Esophagus (tissue), 2 donors: ENCODE results near the gene PITPNC1. TPM values are rescaled to one million over a fixed set of nuclear protein-coding genes. Genes with fewer than 3 reads are reported as not detected.

Experiments
- H3K27ac ChIP-seq, 2 donors: one replicate each; pipeline ENCODE4 v1.5.1; 2013; ENCODE audit warnings: low read depth in 2 of 2, mild to moderate bottlenecking in 2 of 2, inconsistent platforms in 1 of 2, low read length in 1 of 2, moderate library complexity in 1 of 2
- H3K27me3 ChIP-seq, 2 donors: one replicate each; pipeline ENCODE4 v1.6.1; 2013; ENCODE audit warnings: low read length in 2 of 2, control low read depth in 1 of 2, mild to moderate bottlenecking in 1 of 2; ENCODE audit not compliant: insufficient read depth in 2 of 2, control insufficient read depth in 1 of 2
- H3K36me3 ChIP-seq, 2 donors: one replicate each; pipeline ENCODE4 v1.6.1; 2013; ENCODE audit warnings: low read length in 1 of 2; ENCODE audit not compliant: control insufficient read depth in 2 of 2, insufficient read depth in 2 of 2
- H3K4me1 ChIP-seq, 2 donors: one replicate each; pipeline ENCODE4 v1.6.1; 2013; ENCODE audit warnings: low read length in 1 of 2; ENCODE audit not compliant: control insufficient read depth in 2 of 2, insufficient read depth in 2 of 2
- H3K4me3 ChIP-seq, 2 donors: one replicate each; pipeline ENCODE4 v1.5.1; 2013; ENCODE audit warnings: low read length in 2 of 2, mild to moderate bottlenecking in 2 of 2, low read depth in 1 of 2, moderate library complexity in 1 of 2
- H3K9me3 ChIP-seq, 2 donors: one replicate each; pipeline ENCODE4 v1.6.1; 2013; ENCODE audit warnings: mild to moderate bottlenecking in 2 of 2, low read depth in 1 of 2, low read length in 1 of 2, moderate library complexity in 1 of 2; ENCODE audit not compliant: control insufficient read depth in 2 of 2, insufficient read depth in 1 of 2
- WGBS, 2 donors: extraction: QIAGEN DNeasy Blood & Tissue Kit; methylation state at CpG; one replicate each; pipeline ENCODE4 v1.1.7; 2013; 5-methylcytosine and 5-hydroxymethylcytosine counted together
- polyA plus RNA-seq, 2 donors: library from polyadenylated mRNA; stranded (reverse); fragments of 200-250 nt; gene quantifications; one replicate each; pipeline ENCODE4 v1.2.3, GENCODE V29; 2013
- donor health status: healthy with polysubstance abuse.
- donor health status: Bipolar disorder and iron deficiency.

Gene PITPNC1
- polyA plus RNA-seq, 2 donors, result 7.9 to 9.6 TPM

DNA sequence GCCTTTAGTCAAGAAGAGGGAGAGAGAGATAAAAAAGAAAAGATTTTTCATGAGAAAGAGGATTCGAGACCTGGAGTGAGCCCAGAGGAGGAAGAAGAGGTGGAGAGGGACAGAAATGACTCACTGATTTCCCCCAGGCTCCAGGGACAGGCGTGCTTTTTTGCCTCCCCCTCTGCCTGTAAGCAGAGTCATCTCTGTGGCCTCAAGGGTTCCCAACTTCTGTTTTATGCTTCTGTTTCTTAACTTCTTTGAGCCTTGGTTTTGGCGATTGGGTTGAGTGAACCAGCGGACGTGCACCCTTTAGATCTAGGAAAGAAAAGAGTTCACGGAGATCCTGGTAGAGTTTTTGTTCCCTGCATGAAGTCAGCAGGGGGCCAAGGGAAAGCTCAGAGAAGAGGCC is 192.8 kb downstream of the PITPNC1 start:
- Histone ChIP-seq H3K27me3 (no peaks in the 10 kb centered on the region), H3K4me1 (no peaks in the 10 kb centered on the region), H3K27ac (no peak overlapping the region), H3K36me3 (peaks cover 0 to 3% of the 10 kb centered on the region in 2 donors), H3K9me3 (peaks cover 0 to 2% of the 10 kb centered on the region in 2 donors), H3K4me3 (no peak overlapping the region)
- 70 to 85% methylated on average over 6 of the region's 6 CpGs for WGBS, 2 donors

DNA sequence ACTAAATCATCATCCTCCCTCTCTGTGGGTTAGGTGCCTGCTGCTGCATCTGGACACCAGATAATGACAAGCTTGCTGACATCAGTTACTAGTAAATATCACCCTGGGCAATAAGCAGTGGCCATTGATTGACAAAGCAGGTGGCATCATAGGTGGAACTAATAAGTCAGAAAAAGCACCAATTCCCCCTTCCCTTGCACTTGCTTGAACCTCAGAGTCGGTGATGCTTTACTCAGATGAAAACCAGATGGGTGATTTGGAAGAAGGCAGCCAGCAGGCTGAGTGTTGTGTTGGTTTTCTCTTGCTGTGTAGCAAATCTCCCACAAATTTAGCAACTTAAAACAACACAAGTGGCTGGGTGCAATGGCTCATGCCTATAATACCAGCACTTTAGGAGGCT is 193.7 kb downstream of the PITPNC1 start:
- H3K27me3 ChIP-seq, result no peaks in the 10 kb centered on the region

GRCh38 chr17:67571478-67571877 is 194.4 kb downstream of the PITPNC1 start:
- peaks cover 0 to 3% of the 10 kb centered on the region in 2 donors for H3K36me3 ChIP-seq
- H3K27ac ChIP-seq, result no peak overlapping the region
- H3K4me3 ChIP-seq, result no peak overlapping the region
- WGBS, 2 donors, result 90 to 93% methylated on average over 6 of the region's 6 CpGs
- H3K27me3 ChIP-seq, result no peaks in the 10 kb centered on the region
- H3K9me3 ChIP-seq, result peaks cover 0 to 2% of the 10 kb centered on the region in 2 donors
- H3K4me1 ChIP-seq, result peaks cover 0 to 6% of the 10 kb centered on the region in 2 donors

More for the DNA sequence above, 193.7 kb downstream of the PITPNC1 start:
- H3K4me1 ChIP-seq, result peaks cover 0 to 2% of the 10 kb centered on the region in 2 donors
- H3K36me3 ChIP-seq, result peaks cover 0 to 3% of the 10 kb centered on the region in 2 donors
- no peak overlapping the region for H3K4me3 ChIP-seq
- 76 to 88% methylated on average over 1 of the region's 1 CpG for WGBS, 2 donors
- peaks cover 0 to 2% of the 10 kb centered on the region in 2 donors for H3K9me3 ChIP-seq
- no peak overlapping the region for H3K27ac ChIP-seq

DNA sequence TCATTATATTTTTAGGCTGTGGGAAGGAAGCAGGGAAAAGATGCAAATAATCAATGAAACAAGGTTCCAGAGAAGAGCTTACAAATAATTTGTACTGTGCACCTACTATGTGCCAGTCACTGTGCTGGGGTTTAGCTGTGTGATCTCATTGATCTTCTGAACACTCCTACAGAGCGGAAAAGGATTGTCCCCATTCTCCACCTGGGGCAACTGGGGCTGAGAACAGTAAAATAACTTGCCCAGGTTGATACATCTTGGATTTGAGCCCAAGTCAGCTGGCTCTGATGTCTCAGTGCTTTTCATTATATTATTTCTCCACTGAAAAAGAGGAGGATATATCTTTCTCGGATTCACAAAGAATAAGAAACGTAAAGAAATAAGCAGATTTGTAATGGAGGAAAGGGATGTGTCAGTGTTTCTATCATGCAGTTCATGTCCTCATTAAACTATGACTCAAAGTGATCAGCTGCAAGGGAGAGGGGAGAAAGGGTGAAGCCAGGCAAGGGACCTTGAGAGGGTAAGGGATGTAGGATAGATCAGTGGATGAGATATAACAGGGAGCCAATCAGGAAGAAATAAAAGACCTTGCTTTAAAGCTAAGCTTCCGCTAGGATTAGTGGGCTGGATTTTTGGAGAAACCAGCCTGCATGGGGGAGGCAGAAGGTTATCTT is 197.0 kb downstream of the PITPNC1 start:
- Histone ChIP-seq H3K36me3 (peaks cover 0 to 3% of the 10 kb centered on the region in 2 donors), H3K4me3 (no peak overlapping the region), H3K27ac (no peak overlapping the region), H3K27me3 (no peaks in the 10 kb centered on the region), H3K4me1 (peaks cover 0 to 6% of the 10 kb centered on the region in 2 donors), H3K9me3 (peaks cover 0 to 2% of the 10 kb centered on the region in 2 donors)
- 92% methylated on average over 4 of the region's 4 CpGs for WGBS, 2 donors

DNA sequence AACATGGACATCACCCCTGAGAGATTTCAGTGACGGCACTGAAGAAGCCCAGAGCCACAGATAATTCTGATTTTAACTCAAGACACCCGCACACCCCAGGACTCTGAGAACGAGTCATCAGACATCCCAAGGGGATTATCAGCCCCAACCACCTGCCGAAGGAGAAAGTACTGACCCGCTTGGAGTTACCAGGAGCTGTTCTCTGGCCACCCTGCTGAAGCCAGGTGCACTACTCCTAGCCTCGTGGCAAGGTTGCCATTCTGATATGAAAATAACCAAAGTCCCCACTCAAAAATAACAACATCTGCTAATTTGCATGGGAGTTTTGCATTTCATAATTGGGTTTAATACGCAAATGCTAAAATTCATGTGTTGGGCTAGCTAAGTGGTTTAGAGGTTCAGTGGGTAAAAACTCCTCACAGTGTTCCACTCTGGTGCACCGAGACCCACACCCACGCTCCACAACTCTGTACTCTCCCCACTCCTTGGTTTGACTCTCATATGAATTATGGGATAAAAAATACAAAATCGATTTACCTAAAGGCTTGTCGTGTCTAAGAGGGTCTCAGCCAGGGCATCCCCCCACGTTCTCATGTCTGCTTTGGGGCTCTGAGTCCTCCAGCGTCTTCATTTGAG is 197.7 kb downstream of the PITPNC1 start:
- Histone ChIP-seq H3K4me3 (no peak overlapping the region), H3K27me3 (no peaks in the 10 kb centered on the region), H3K36me3 (peaks cover 0 to 3% of the 10 kb centered on the region in 2 donors), H3K27ac (no peak overlapping the region), H3K4me1 (peaks cover 0 to 6% of the 10 kb centered on the region in 2 donors), H3K9me3 (peaks cover 0 to 2% of the 10 kb centered on the region in 2 donors)
- WGBS, 2 donors, result 77 to 83% methylated on average over 13 of the region's 13 CpGs

- no peak overlapping the region for H3K4me3 ChIP-seq
- H3K27ac ChIP-seq, result no peak overlapping the region
- H3K9me3 ChIP-seq, result peaks cover 0 to under 1% of the 10 kb centered on the region in 2 donors
- H3K4me1 ChIP-seq, result peaks cover 0 to 6% of the 10 kb centered on the region in 2 donors
- peaks cover 0 to under 1% of the 10 kb centered on the region in 2 donors for H3K36me3 ChIP-seq
- H3K27me3 ChIP-seq, result no peaks in the 10 kb centered on the region
- WGBS, 2 donors, result 52 to 53% methylated on average over 13 of the region's 13 CpGs
Measured at GRCh38 chr17:67575325-67575724, 198.2 kb downstream of the PITPNC1 start.

GRCh38 chr17:67576471-67577115 is 199.5 kb downstream of the PITPNC1 start:
- H3K4me3 ChIP-seq, result no peak overlapping the region
- no peaks in the 10 kb centered on the region for H3K9me3 ChIP-seq
- H3K27me3 ChIP-seq, result no peaks in the 10 kb centered on the region
- H3K27ac ChIP-seq, result no peak overlapping the region
- 88 to 92% methylated on average over 10 of the region's 10 CpGs for WGBS, 2 donors
- no peaks in the 10 kb centered on the region for H3K36me3 ChIP-seq
- H3K4me1 ChIP-seq, result peaks cover 4 to 6% of the 10 kb centered on the region in 2 donors

DNA sequence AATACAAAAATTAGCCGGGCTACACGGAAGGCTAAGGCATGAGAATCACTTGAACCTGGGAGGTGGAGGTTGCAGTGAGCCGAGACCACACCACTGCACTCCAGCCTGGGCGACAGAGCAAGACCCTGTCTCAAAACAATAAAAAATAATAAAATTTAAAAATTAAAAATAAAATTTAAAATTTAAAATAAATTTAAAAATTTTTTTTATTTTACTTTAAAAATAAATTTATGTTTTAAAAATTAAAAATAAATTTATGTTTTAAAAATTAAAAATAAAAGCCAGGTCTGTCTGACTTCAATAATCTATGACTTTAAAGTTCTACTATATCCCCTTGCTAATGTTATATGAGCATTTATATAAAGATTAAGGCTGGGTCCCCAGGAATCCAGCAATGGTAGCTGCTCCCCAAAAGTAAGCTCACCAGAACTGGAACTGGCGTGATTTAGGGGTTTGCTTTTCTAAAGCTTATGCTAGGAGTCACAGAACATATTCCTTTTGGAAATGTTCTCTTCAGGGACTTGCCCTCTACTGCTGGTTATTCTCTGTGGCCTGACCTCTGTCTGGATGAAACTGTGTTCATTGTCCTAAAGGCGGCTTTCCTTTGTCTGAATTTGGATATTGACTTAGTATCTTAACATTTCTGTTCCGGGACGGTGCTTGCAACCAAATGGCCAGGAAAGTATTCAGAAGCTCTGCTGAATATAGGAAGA is 200.5 kb downstream of the PITPNC1 start:
- Histone ChIP-seq H3K4me3 (no peak overlapping the region), H3K9me3 (no peaks in the 10 kb centered on the region), H3K27me3 (no peaks in the 10 kb centered on the region), H3K27ac (no peak overlapping the region), H3K36me3 (no peaks in the 10 kb centered on the region), H3K4me1 (peaks cover 4 to 6% of the 10 kb centered on the region in 2 donors)
- WGBS, 2 donors, result 89 to 92% methylated on average over 8 of the region's 8 CpGs

GRCh38 chr17:67578142-67578457 is 201.0 kb downstream of the PITPNC1 start:
- WGBS, 2 donors, result 71 to 78% methylated on average over 5 of the region's 5 CpGs
- no peak overlapping the region for H3K27ac ChIP-seq
- H3K4me3 ChIP-seq, result no peak overlapping the region
- H3K27me3 ChIP-seq, result no peaks in the 10 kb centered on the region
- no peaks in the 10 kb centered on the region for H3K36me3 ChIP-seq
- H3K9me3 ChIP-seq, result no peaks in the 10 kb centered on the region
- H3K4me1 ChIP-seq, result peaks cover 4 to 6% of the 10 kb centered on the region in 2 donors
